Pancreas (tissue), 10 donors: ENCODE measurements around the gene KRTAP10-9. TPM values are rescaled to one million over a fixed set of nuclear protein-coding genes. Genes with fewer than 3 reads are reported as not detected.
"Not testable (repeated sequence)": the region's sequence is repeated elsewhere in the genome, so short reads cannot be mapped to it uniquely, and the experiment has no call there.

Experiments used
- ATAC-seq, 4 donors: fragments of 200-7000 bp; cut with Tn5 transposase; one replicate each; pipeline versions ENCODE4 v1.8.0 to v1.9.1; 2020; ENCODE audit warnings: mild to moderate bottlenecking in 4 of 4, moderate library complexity in 4 of 4
- DNase-seq, 6 donors: peaks; one replicate each; pipeline ENCODE4 v3.0.0-alpha.2; 2020
- FAIRE-seq: peaks from 2 replicates; lab custom pipeline; 2012; peaks lifted over from hg19 to GRCh38; lab: Jason Lieb, UNC
- H3K27ac ChIP-seq, 4 donors: fragments of 200-600 bp; sonication (generic); 1 replicate in 3 of 4; 2 replicates in 1 of 4; pipeline versions ENCODE4 v1.5.0 to v1.8.0; 2020
- H3K27me3 ChIP-seq, 4 donors: fragments of 200-600 bp; one replicate each; pipeline ENCODE4 v1.8.0; 2021
- H3K36me3 ChIP-seq, 3 donors: fragments of 200-600 bp; sonication (generic) in 1 of 3; one replicate each; pipeline versions ENCODE4 v1.5.0 to v1.8.0; 2020 to 2021
- H3K4me1 ChIP-seq, 3 donors: fragments of 200-600 bp; one replicate each; pipeline ENCODE4 v1.8.0; 2021
- H3K4me3 ChIP-seq, 4 donors: fragments of 200-600 bp; sonication (generic) in 2 of 4; one replicate each; pipeline versions ENCODE4 v1.5.0 to v1.8.0; 2020 to 2021
- H3K9me3 ChIP-seq, 4 donors: fragments of 200-600 bp; one replicate each; pipeline ENCODE4 v1.8.0; 2021
- WGBS, 2 donors: extraction: QIAGEN DNeasy Blood & Tissue Kit; methylation state at CpG; one replicate each; pipeline ENCODE4 v1.1.7; 2013; 5-methylcytosine and 5-hydroxymethylcytosine counted together
- intact Hi-C, 3 donors: fragments of 100-400 bp; cut with DNase I; formaldehyde crosslinking; loops; one replicate each; pipeline versions ENCODE4 v1.11.1 to v1.14.2; 2022
- polyA plus RNA-seq, 2 donors: library from polyadenylated mRNA; stranded (reverse); fragments of 200-250 nt; gene quantifications; one replicate each; pipeline ENCODE4 v1.2.3, GENCODE V29; 2013
- total RNA-seq, 6 donors: library from RNA; stranded (reverse); fragmentation: NEBNext Ultra II Directional in 4 of 6; extraction: Animal tissue kit (Norgen Biotek cat#: 25700) in 4 of 6; gene quantifications; one replicate each; pipeline versions ENCODE4 v1.2.1 to v1.2.4, GENCODE V29; 2021 to 2023
- TF ChIP-seq, protein P1 (sequence below), 4 donors: fragments of 200-600 bp; sonication (generic) in 3 of 4; IDR thresholded peaks; one replicate each; pipeline versions ENCODE4 v1.5.0 to v1.8.0; 2021; ENCODE audit warnings: antibody characterized with exemption in 4 of 4
- donor health status: healthy with polysubstance abuse.
- donor health status: DM: no; HTN: no; CAD: no; lungs with moderate emphysema.
- donor health status: DM: no; HTN: no; CAD: no.
- donor health status: control.
- donor health status: control.
- donor health status: Bipolar disorder and iron deficiency.
- donor health status: DM: yes; HTN: yes; CAD: no.
- donor health status: DM: no; HTN: no; CAD: no.
- donor health status: DM: no; HTN: no; CAD: no.
- donor health status: DM: yes; HTN: yes; CAD: no.

Gene KRTAP10-9
- total and polyA plus RNA-seq, 8 donors: not detected

DNA sequence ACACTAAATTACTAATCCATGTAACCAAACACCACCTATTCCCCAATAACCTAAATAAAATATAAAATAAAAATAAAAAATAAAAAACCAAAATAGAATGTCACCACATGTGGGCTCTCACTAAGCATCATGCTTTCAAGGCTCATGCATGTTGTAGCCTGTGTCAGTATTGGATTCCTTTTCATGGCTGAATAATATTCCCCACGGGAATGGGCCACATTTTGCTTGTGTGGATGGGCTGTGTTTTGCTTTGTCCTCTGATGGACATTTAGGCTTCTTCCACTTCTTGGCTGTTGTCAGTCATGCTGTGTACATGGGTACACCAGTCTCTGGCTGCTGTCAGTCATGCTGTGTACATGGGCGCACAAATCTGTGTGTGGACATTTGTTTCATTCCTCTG, 37.8 kb upstream of the KRTAP10-9 start:
- Histone ChIP-seq H3K27me3 (peaks cover 0 to 7% (median 0%) of the 10 kb centered on the region in 4 donors), H3K4me3 (no peak overlapping the region), H3K9me3 (no peaks in the 10 kb centered on the region), H3K27ac (no peak overlapping the region), H3K4me1 (no peaks in the 10 kb centered on the region), H3K36me3 (no peaks in the 10 kb centered on the region)
- WGBS, 2 donors: 80 to 91% methylated on average over 2 of the region's 2 CpGs
- DNase-seq: no peak
- TF ChIP-seq, protein P1, sequence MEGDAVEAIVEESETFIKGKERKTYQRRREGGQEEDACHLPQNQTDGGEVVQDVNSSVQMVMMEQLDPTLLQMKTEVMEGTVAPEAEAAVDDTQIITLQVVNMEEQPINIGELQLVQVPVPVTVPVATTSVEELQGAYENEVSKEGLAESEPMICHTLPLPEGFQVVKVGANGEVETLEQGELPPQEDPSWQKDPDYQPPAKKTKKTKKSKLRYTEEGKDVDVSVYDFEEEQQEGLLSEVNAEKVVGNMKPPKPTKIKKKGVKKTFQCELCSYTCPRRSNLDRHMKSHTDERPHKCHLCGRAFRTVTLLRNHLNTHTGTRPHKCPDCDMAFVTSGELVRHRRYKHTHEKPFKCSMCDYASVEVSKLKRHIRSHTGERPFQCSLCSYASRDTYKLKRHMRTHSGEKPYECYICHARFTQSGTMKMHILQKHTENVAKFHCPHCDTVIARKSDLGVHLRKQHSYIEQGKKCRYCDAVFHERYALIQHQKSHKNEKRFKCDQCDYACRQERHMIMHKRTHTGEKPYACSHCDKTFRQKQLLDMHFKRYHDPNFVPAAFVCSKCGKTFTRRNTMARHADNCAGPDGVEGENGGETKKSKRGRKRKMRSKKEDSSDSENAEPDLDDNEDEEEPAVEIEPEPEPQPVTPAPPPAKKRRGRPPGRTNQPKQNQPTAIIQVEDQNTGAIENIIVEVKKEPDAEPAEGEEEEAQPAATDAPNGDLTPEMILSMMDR (IDR thresholded peaks at IDR 0.05): no peak
- no peak for FAIRE-seq
- no peak for ATAC-seq
- intact Hi-C loops: no loop called here

DNA sequence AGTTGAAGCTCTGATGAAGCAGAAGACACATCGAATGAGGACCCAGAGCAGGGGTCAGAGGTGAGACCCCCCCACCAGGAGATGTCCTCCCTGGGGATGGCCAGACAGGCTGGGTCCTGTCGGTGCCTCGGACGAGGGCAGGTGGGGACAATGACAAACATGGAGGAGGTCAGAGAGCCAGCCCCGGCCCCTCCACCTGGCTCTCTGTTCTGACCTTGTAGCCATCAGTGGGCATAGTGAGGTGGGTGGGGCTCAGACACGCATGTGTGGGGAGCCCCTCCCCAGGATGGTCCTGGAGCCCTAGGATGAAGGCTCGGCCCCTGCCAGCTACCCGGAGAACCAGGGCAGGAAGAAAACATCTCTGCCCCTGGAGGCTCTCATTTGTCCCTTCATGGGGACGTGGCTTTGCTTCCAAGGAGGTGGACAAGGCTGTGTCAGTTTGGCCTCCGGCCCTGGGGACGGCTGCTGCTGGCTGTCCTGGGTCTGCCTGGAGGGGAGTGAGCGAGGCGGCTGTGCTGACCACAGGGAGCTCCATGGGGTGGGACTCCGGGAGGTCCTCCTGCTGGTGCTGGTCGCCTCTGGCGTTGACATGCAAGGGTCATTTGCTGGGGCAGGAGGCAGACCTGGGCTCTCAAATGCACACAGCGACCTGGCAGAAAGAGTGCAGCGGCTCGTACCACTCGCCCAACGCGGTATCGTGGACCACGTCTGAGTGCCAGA, 37.1 kb upstream of the KRTAP10-9 start:
- 48 to 55% methylated on average over 24 of the region's 24 CpGs for WGBS, 2 donors

DNA sequence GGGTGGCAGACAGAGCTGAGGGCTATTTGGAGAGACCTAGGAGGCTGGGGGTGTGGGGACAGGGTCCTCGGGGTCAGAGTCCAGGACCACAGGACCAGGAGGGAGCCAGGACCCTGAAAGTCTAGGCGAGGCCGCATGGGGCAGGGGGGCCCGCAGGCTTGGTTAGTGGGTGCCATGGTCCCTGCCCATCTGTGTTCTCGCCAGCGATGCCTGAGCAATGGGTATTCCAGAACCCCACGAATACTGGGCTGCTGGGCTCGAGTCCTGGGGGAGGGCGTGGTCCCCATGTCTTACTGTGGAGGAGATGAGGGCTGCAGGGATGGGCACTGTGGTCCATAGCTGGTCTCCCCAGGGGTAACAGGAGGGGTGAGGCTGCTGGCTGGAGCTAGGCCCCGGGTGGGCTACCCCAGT, 36.6 kb upstream of the KRTAP10-9 start:
- DNase-seq: peak in 1 of 6 donors; percentile 47
- no peak overlapping the region for H3K27ac ChIP-seq
- no peaks in the 10 kb centered on the region for H3K4me1 ChIP-seq
- peaks cover 0 to 7% (median 0%) of the 10 kb centered on the region in 4 donors for H3K27me3 ChIP-seq
- intact Hi-C loops: no loop called here
- WGBS, 2 donors: 53 to 68% methylated on average over 10 of the region's 10 CpGs
- H3K36me3 ChIP-seq: no peaks in the 10 kb centered on the region
- no peaks in the 10 kb centered on the region for H3K9me3 ChIP-seq
- no peak for ATAC-seq
- H3K4me3 ChIP-seq: no peak overlapping the region
- FAIRE-seq: no peak
- TF ChIP-seq, protein P1 (IDR thresholded peaks at IDR 0.05): no peak

More for the DNA sequence above, 37.1 kb upstream of the KRTAP10-9 start:
- TF ChIP-seq, protein P1 (IDR thresholded peaks at IDR 0.05): no peak
- intact Hi-C loops: no loop called here
- Histone ChIP-seq H3K4me3 (no peak overlapping the region), H3K27ac (no peak overlapping the region), H3K4me1 (no peaks in the 10 kb centered on the region), H3K9me3 (no peaks in the 10 kb centered on the region), H3K36me3 (no peaks in the 10 kb centered on the region), H3K27me3 (peaks cover 0 to 7% (median 0%) of the 10 kb centered on the region in 4 donors)
- peak in 1 of 6 donors; percentile 28 for DNase-seq
- no peak for ATAC-seq
- no peak for FAIRE-seq

DNA sequence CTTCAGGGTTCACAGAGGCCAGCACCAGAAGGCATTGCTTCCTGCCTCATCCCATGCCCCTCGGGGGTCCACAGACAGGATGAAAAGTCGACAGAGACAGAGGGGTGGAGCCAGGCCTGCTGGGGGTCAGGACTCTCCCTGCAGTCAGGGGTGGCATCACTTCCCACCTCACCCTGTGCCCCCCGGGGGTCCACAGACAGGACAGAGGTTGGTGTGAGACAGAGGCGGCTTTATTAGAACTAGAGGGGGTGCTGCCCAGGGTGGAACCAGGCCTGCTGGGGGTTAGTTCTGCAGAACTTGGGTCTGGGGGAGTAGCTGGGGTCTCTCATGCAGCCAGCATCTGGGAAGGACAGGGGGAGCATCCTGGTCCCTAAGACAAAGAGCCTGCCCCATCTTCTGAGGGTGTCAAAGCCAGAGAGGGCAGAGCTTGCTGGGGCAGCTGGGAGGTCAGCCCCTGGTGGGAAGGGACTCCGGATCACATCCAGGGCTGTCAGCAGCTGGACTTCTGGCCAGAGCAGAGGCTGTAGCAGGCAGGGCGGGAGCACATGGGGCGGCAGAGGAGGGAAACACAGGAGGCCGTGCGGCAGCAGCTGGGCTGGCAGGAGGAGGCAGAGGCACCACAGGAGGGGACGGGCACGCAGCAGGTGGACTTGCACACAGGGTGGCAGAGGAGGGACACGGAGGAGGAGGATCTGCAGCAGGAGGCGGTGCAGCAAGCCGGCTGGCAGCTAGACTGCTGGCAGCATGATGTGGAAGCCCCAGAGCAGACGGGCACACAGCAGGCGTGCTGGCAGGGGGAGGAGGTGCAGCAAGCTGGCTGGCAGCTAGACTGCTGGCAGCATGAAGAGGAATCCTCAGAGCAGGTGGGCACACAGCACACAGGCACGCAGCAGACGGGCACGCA, 35.7 kb upstream of the KRTAP10-9 start:
- H3K36me3 ChIP-seq, FAIRE-seq, intact Hi-C loops, H3K27ac ChIP-seq, DNase-seq, ATAC-seq, H3K27me3 ChIP-seq, H3K4me3 ChIP-seq, H3K4me1 ChIP-seq, H3K9me3 ChIP-seq: not testable (repeated sequence)
- WGBS, 2 donors: 39 to 50% methylated on average over 15 to 18 of the region's 19 CpGs

DNA sequence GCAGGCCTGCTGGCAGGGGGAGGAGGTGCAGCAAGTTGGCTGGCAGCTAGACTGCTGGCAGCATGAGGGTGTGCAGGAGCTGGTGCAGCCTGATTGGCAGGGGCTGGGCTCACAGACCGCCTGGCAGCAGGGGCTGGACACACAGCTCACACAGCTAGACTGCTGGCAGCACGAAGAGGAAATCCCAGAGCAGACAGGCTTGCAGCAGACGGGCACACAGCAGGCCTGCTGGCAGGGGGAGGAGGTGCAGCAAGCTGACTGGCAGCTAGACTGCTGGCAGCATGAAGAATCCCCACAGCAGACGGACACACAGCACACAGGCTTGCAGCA, 35.1 kb upstream of the KRTAP10-9 start:
- H3K36me3 ChIP-seq, H3K4me3 ChIP-seq, FAIRE-seq, intact Hi-C loops, H3K27ac ChIP-seq, ATAC-seq, H3K27me3 ChIP-seq, H3K4me1 ChIP-seq, H3K9me3 ChIP-seq: not testable (repeated sequence)
- 13 to 32% methylated on average over 1 to 4 of the region's 4 CpGs for WGBS, 2 donors
- peak in 1 of 6 donors; percentile 40 for DNase-seq
